H1 (cell line): ENCODE data around the gene C2CD2L. TPM values are rescaled to one million over a fixed set of nuclear protein-coding genes. Genes with fewer than 3 reads are reported as not detected.

Experiments
- BACH1 ChIP-seq: IDR thresholded peaks from 2 replicates; pipeline ENCODE4 v1.6.1; 2012; ENCODE audit warnings: low read length, improper control_type of control experiment
- CBX8 ChIP-seq: fragments of 300-800, 300-1000 bp; sonication (generic); IDR thresholded peaks from 2 replicates; pipeline ENCODE4 v1.7.1; 2016; ENCODE audit warnings: low read depth, low read length, borderline replicate concordance
- CEBPB ChIP-seq: IDR thresholded peaks from 2 replicates; pipeline ENCODE4 v1.6.1; 2012; ENCODE audit warnings: low read depth, low read length
- CHD1 ChIP-seq: IDR thresholded peaks from 2 replicates; pipeline ENCODE4 v1.6.1; 2012; ENCODE audit warnings: low read depth, low read length, improper control_type of control experiment
- CHD2 ChIP-seq: IDR thresholded peaks from 2 replicates; pipeline ENCODE4 v1.6.1; 2012; ENCODE audit warnings: low read length, improper control_type of control experiment
- CREB1 ChIP-seq: IDR thresholded peaks from 2 replicates; pipeline ENCODE4 v1.6.1; 2012; ENCODE audit warnings: inconsistent platforms
- EP300 ChIP-seq, 2 experiments: IDR thresholded peaks; 1 replicate in 1 of 2; 2 replicates in 1 of 2; pipeline ENCODE4 v1.6.1; 2011 to 2012; ENCODE audit warnings: low read depth in 2 of 2, low read length in 2 of 2, mild to moderate bottlenecking in 2 of 2, borderline replicate concordance in 1 of 2, inconsistent platforms in 1 of 2, moderate library complexity in 1 of 2
- FOSL1 ChIP-seq: IDR thresholded peaks from 2 replicates; pipeline ENCODE4 v1.6.1; 2011; ENCODE audit warnings: mild to moderate bottlenecking, low read depth, low read length, moderate library complexity; ENCODE audit not compliant: insufficient read depth
- GTF2F1 ChIP-seq: IDR thresholded peaks from 2 replicates; pipeline ENCODE4 v1.6.1; 2012; ENCODE audit warnings: low read depth, low read length, improper control_type of control experiment, borderline replicate concordance
- JUN ChIP-seq: IDR thresholded peaks from 2 replicates; pipeline ENCODE4 v1.6.1; 2011; ENCODE audit warnings: low read depth, mild to moderate bottlenecking, improper control_type of control experiment, low read length
- JUND ChIP-seq: IDR thresholded peaks from 2 replicates; pipeline ENCODE4 v1.6.1; 2011; ENCODE audit warnings: mild to moderate bottlenecking, improper control_type of control experiment, low read length
- NRF1 ChIP-seq: IDR thresholded peaks from 2 replicates; pipeline ENCODE4 v1.6.1; 2011; ENCODE audit warnings: mild to moderate bottlenecking, low read depth, low read length, improper control_type of control experiment
- SP4 ChIP-seq: IDR thresholded peaks from 2 replicates; pipeline ENCODE4 v1.6.1; 2012; ENCODE audit warnings: low read length, inconsistent platforms
- SRF ChIP-seq: IDR thresholded peaks from 2 replicates; pipeline ENCODE4 v1.6.1; 2011; ENCODE audit warnings: mild to moderate bottlenecking, low read depth, low read length, moderate library complexity
- TBP ChIP-seq: IDR thresholded peaks from 2 replicates; pipeline ENCODE4 v1.6.1; 2011; ENCODE audit warnings: low read depth, low read length, improper control_type of control experiment
- TCF12 ChIP-seq: IDR thresholded peaks from 2 replicates; pipeline ENCODE4 v1.6.1; 2011; ENCODE audit warnings: low read depth, mild to moderate bottlenecking, low read length
- TEAD4 ChIP-seq: IDR thresholded peaks from 2 replicates; pipeline ENCODE4 v1.6.1; 2012; ENCODE audit warnings: low read depth, low read length, inconsistent platforms, mixed read lengths
- polyA plus RNA-seq, 7 experiments: library from polyadenylated mRNA; depleted of rRNA in 3 of 7; stranded (reverse) in 5 of 7; unstranded in 2 of 7; fragments of >200 nt in 5 of 7; fragments of 200-250 nt in 2 of 7; gene quantifications; 1 replicate in 5 of 7; 2 replicates in 1 of 7; 4 replicates in 1 of 7; pipeline versions ENCODE4 v1.2.1 to v1.2.3, GENCODE V29; 2011 to 2013; ENCODE audit warnings: missing spikeins in 2 of 7, mixed read lengths in 2 of 7
- total RNA-seq: library from RNA; stranded (reverse); fragmentation: NEBNext Ultra II Directional; extraction: Animal tissue kit (Norgen Biotek cat#: 25700); gene quantifications from 2 replicates; pipeline ENCODE4 v1.2.1, GENCODE V29; 2021
- TF ChIP-seq, protein P1 (sequence below), 3 experiments: IDR thresholded peaks; 1 replicate in 2 of 3; 2 replicates in 1 of 3; pipeline versions ENCODE4 v1.5.1 to v1.6.1; 2011; ENCODE audit warnings: low read length in 3 of 3, mild to moderate bottlenecking in 3 of 3, inconsistent platforms in 2 of 3, low read depth in 1 of 3, moderate library complexity in 1 of 3; ENCODE audit not compliant: insufficient read depth in 1 of 3; ENCODE audit errors: control extremely low read depth in 1 of 3
- TF ChIP-seq, protein P2 (sequence below): IDR thresholded peaks from 2 replicates; pipeline ENCODE4 v1.6.1; 2012; ENCODE audit warnings: low read length, inconsistent platforms
- TF ChIP-seq, protein P3 (sequence below): IDR thresholded peaks from 2 replicates; pipeline ENCODE4 v1.6.1; 2012; ENCODE audit warnings: inconsistent platforms

Gene C2CD2L
- total and polyA plus RNA-seq, 2 of the 8 experiments (the other 6 are each of a cell fraction or from before 2014, with no cell fraction given): 2.5 to 4.0 TPM

DNA sequence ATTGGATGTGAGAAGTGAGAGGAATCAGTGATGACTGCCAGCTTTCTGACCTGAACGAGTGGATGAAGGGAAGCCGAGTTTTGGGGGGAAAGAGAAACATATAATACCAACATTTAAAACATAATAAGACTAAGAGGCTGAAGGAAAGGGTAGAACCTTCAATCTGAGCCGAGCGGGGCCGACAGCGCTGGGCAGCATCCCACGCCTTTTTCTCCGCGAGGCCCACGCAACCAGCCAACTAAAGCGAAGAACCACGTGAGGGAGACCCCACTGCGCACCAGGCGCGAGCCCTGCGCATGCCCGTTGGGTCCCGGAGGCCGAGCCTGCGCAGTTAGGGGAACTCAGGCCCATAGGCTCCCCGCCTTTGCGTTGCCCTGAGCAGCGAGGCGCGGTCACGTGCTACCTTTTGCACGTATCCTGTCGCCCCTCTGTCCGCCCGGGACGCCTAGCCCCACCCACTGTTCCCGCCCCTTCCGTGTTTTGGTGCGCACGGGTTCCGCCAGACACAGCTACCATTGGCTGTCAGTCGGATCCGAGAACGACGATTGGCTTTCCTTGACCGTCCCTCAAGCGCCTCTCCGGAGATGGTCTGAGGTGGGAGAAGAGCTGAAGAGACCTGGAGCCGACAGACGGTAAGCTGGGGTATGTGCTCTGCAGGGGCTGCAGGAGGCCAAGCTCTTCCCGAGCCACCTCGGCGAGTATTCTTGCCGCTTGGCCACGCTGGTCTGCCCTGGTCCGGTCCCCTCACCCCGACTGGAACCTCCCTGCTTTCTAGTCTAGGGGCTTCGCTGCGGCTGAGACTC is 14.1 kb downstream of the C2CD2L start, which contains the start of gene HINFP (continued):
- TF ChIP-seq, protein P1, sequence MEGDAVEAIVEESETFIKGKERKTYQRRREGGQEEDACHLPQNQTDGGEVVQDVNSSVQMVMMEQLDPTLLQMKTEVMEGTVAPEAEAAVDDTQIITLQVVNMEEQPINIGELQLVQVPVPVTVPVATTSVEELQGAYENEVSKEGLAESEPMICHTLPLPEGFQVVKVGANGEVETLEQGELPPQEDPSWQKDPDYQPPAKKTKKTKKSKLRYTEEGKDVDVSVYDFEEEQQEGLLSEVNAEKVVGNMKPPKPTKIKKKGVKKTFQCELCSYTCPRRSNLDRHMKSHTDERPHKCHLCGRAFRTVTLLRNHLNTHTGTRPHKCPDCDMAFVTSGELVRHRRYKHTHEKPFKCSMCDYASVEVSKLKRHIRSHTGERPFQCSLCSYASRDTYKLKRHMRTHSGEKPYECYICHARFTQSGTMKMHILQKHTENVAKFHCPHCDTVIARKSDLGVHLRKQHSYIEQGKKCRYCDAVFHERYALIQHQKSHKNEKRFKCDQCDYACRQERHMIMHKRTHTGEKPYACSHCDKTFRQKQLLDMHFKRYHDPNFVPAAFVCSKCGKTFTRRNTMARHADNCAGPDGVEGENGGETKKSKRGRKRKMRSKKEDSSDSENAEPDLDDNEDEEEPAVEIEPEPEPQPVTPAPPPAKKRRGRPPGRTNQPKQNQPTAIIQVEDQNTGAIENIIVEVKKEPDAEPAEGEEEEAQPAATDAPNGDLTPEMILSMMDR (IDR thresholded peaks at IDR 0.05; ENCODE audit: control extremely low read depth in 1 of 3, insufficient read depth in 1 of 3, low read depth in 1 of 3, low read length in 3 of 3): no peak
- TF ChIP-seq BACH1: no peak
- no peak for TF ChIP-seq SRF
- TF ChIP-seq NRF1: peak; percentile 98
- TF ChIP-seq JUN: no peak
- TF ChIP-seq, protein P2, sequence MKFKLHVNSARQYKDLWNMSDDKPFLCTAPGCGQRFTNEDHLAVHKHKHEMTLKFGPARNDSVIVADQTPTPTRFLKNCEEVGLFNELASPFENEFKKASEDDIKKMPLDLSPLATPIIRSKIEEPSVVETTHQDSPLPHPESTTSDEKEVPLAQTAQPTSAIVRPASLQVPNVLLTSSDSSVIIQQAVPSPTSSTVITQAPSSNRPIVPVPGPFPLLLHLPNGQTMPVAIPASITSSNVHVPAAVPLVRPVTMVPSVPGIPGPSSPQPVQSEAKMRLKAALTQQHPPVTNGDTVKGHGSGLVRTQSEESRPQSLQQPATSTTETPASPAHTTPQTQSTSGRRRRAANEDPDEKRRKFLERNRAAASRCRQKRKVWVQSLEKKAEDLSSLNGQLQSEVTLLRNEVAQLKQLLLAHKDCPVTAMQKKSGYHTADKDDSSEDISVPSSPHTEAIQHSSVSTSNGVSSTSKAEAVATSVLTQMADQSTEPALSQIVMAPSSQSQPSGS: no peak
- TF ChIP-seq SP4: peak; percentile 55; the same call in 1 of the 2 replicates
- TF ChIP-seq, protein P3, sequence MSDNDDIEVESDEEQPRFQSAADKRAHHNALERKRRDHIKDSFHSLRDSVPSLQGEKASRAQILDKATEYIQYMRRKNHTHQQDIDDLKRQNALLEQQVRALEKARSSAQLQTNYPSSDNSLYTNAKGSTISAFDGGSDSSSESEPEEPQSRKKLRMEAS: peak; percentile 94
- TF ChIP-seq CEBPB: no peak
- peak; percentile 83 for TF ChIP-seq CHD2
- peak; percentile 73 for TF ChIP-seq TBP
- TF ChIP-seq TEAD4: no peak
- no peak for TF ChIP-seq FOSL1
- no peak for TF ChIP-seq TCF12
- no peak for TF ChIP-seq CBX8
- no peak for TF ChIP-seq CHD1
- TF ChIP-seq JUND: no peak
- TF ChIP-seq CREB1: peak; percentile 6; the same call in 1 of the 2 replicates
- no peak; the same call in 1 of the 2 replicates for TF ChIP-seq GTF2F1
- no peak for TF ChIP-seq EP300 (IDR thresholded peaks at IDR 0.05; ENCODE audit: borderline replicate concordance in 1 of 2, low read depth in 2 of 2, low read length in 2 of 2)
